SU-DHL-6 (cell line): Measurements from ENCODE around the gene ABCB1.

Source experiments
- EZH2phosphoT487 ChIP-seq: fragments of 200-600 bp; sonication (generic), shearing (Covaris generic); conservative IDR thresholded peaks from 2 replicates; pipeline ENCODE4 v1.6.1; 2018; ENCODE audit warnings: mild to moderate bottlenecking, antibody characterized with exemption, low read length, moderate library complexity, mixed read lengths
- TF ChIP-seq, protein P1 (sequence below): fragments of 200-600 bp; sonication (generic); IDR thresholded peaks from one replicate; pipeline ENCODE4 v1.5.1; 2017; ENCODE audit warnings: antibody characterized with exemption, mild to moderate bottlenecking, low read length, moderate library complexity; ENCODE audit not compliant: insufficient read depth, poor library complexity, severe bottlenecking

DNA sequence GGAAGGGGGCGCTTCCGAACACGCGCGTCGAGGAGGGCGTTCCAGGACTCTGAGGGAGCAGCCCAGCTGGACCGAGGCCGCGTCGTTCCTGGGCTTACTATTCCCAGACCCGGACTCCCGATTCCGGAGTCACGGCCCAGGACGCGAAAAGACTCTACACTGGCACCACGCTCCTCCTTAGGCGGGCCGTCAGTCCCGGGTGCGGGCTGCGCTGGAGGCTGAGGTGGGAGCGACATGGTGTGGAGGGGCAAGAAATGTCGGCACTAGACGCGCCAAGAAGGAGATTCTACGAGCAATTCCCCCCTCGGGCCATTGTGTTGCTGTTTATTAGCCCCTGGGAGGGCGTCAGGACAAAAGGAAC lies 26.9 kb upstream of the ABCB1 start:
- TF ChIP-seq, protein P1, sequence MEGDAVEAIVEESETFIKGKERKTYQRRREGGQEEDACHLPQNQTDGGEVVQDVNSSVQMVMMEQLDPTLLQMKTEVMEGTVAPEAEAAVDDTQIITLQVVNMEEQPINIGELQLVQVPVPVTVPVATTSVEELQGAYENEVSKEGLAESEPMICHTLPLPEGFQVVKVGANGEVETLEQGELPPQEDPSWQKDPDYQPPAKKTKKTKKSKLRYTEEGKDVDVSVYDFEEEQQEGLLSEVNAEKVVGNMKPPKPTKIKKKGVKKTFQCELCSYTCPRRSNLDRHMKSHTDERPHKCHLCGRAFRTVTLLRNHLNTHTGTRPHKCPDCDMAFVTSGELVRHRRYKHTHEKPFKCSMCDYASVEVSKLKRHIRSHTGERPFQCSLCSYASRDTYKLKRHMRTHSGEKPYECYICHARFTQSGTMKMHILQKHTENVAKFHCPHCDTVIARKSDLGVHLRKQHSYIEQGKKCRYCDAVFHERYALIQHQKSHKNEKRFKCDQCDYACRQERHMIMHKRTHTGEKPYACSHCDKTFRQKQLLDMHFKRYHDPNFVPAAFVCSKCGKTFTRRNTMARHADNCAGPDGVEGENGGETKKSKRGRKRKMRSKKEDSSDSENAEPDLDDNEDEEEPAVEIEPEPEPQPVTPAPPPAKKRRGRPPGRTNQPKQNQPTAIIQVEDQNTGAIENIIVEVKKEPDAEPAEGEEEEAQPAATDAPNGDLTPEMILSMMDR: no peak
- no peak for TF ChIP-seq EZH2phosphoT487
